K562 (cell line): ENCODE results near the gene NTM. TPM values are rescaled to one million over a fixed set of nuclear protein-coding genes. Genes with fewer than 3 reads are reported as not detected.

Experiments
- ATAC-seq: fragments of 200-7000 bp; cut with Tn5 transposase; 3 replicates; pipeline ENCODE4 v1.9.1; 2020; ENCODE audit warnings: moderate library complexity
- BruUV-seq: library from RNA; stranded (reverse); fragments of 400-500 nt; replicated peaks from 2 replicates; lab custom pipeline; 2021; lab: Mats Ljungman, UMichigan
- CTCF ChIA-PET: fragments of 300-600 bp; formaldehyde crosslinking; extraction: SDS; loops from one replicate; lab custom pipeline; 2021; ENCODE audit warnings: low intra/inter-chr PET ratio; lab: Yijun Ruan, JAX
- POLR2A ChIA-PET: fragments of 300-600, 350-650 bp; sonication (Branson Sonifier 250); formaldehyde crosslinking; extraction: SDS; loops from one replicate; lab custom pipeline; 2021; ENCODE audit warnings: antibody characterized with exemption, inconsistent platforms; lab: Yijun Ruan, JAX
- DNase-seq, 4 experiments: peaks; one replicate each; pipeline versions ENCODE4 v3.0.0 to v3.0.0-alpha.2; 2011 to 2018; ENCODE audit warnings: low spot score in 3 of 4, mixed read lengths in 3 of 4; ENCODE audit errors: extremely low read depth in 1 of 4
- FAIRE-seq: peaks from 2 replicates; lab custom pipeline; 2011; peaks lifted over from hg19 to GRCh38; lab: Jason Lieb, UNC
- H2AFZ ChIP-seq: 2 replicates; pipeline ENCODE4 v1.6.0; 2011; ENCODE audit warnings: low read depth, low read length, control low read depth, inconsistent platforms
- H3K27ac ChIP-seq: fragments of 200-600 bp; 3 replicates; pipeline ENCODE4 v1.8.0; 2011; ENCODE audit warnings: low read depth, mild to moderate bottlenecking, control low read depth, inconsistent platforms, low read length, moderate library complexity, mixed read lengths; ENCODE audit errors: extremely low read depth
- H3K27me3 ChIP-seq, 2 experiments: fragments of 300-600 bp in 1 of 2; 2 replicates in 1 of 2; 3 replicates in 1 of 2; pipeline versions ENCODE4 v1.6.0 to v1.8.0; 2011; ENCODE audit warnings: inconsistent platforms in 2 of 2, low read length in 2 of 2, mild to moderate bottlenecking in 1 of 2, mixed read lengths in 1 of 2, moderate library complexity in 1 of 2; ENCODE audit not compliant: control insufficient read depth in 2 of 2, insufficient read depth in 2 of 2
- H3K36me3 ChIP-seq: fragments of 300-600 bp; 3 replicates; pipeline ENCODE4 v1.8.0; 2011; ENCODE audit warnings: mild to moderate bottlenecking, low read length, inconsistent platforms; ENCODE audit not compliant: control insufficient read depth, insufficient read depth
- H3K4me1 ChIP-seq, 2 experiments: fragments of 200-600 bp in 1 of 2; replicated peaks in 1 of 2; 2 replicates in 1 of 2; 3 replicates in 1 of 2; pipeline versions ENCODE4 v1.5.1 to v1.8.0; 2011; ENCODE audit warnings: inconsistent platforms in 2 of 2, low read length in 2 of 2, mild to moderate bottlenecking in 1 of 2, mixed read lengths in 1 of 2, moderate library complexity in 1 of 2; ENCODE audit not compliant: control insufficient read depth in 2 of 2, insufficient read depth in 2 of 2
- H3K4me2 ChIP-seq: 2 replicates; pipeline ENCODE4 v1.6.1; 2011; ENCODE audit warnings: low read length, control low read depth, inconsistent platforms, mixed read lengths; ENCODE audit not compliant: insufficient read depth
- H3K4me3 ChIP-seq: fragments of 200-600 bp; sonication (generic), shearing (Covaris generic); 2 replicates; pipeline ENCODE4 v1.5.1; 2016; ENCODE audit warnings: control low read depth, inconsistent platforms
- H3K79me2 ChIP-seq: fragments of 200-600 bp; 3 replicates; pipeline ENCODE4 v1.8.0; 2011; ENCODE audit warnings: low read length, inconsistent platforms; ENCODE audit not compliant: control insufficient read depth, insufficient read depth
- H3K9ac ChIP-seq, 2 experiments: 2 replicates each; pipeline versions ENCODE4 v1.6.0 to v1.6.1; 2011; ENCODE audit warnings: low read depth in 2 of 2, low read length in 2 of 2, control low read depth in 1 of 2, inconsistent platforms in 1 of 2, mild to moderate bottlenecking in 1 of 2, mixed read lengths in 1 of 2; ENCODE audit not compliant: insufficient read depth in 1 of 2
- H3K9me1 ChIP-seq: one replicate; pipeline ENCODE4 v1.6.0; 2011; ENCODE audit warnings: inconsistent platforms, mild to moderate bottlenecking, low read length, moderate library complexity; ENCODE audit not compliant: control insufficient read depth, insufficient read depth
- H3K9me3 ChIP-seq: replicated peaks from 2 replicates; pipeline ENCODE4 v1.5.1; 2011; ENCODE audit warnings: low read depth, low read length, inconsistent platforms; ENCODE audit not compliant: control insufficient read depth, insufficient read depth
- H4K20me1 ChIP-seq: replicated peaks from 2 replicates; pipeline ENCODE4 v1.6.1; 2011; ENCODE audit warnings: low read length, inconsistent platforms, mixed read lengths; ENCODE audit not compliant: control insufficient read depth, insufficient read depth
- RFX1 ChIP-seq: fragments of 450-650 bp; IDR thresholded peaks from 2 replicates; pipeline ENCODE4 v1.6.1; 2016; ENCODE audit warnings: mild to moderate bottlenecking, moderate library complexity
- RHOXF2B ChIP-seq: fragments of 250-450 bp; sonication (Bioruptor Pico); conservative IDR thresholded peaks from 2 replicates; pipeline ENCODE4 v1.5.1; 2021
- TEAD1 ChIP-seq, 2 experiments: fragments of 450-650 bp in 1 of 2; sonication (generic) in 1 of 2; formaldehyde crosslinking; IDR thresholded peaks; 2 replicates each; pipeline versions ENCODE4 v1.4.0 to v1.8.0; 2020 to 2022; ENCODE audit warnings: mild to moderate bottlenecking in 2 of 2, missing genetic modification reagents in 1 of 2
- ZBTB26 ChIP-seq: fragments of 450-650 bp; formaldehyde crosslinking; IDR thresholded peaks from 2 replicates; pipeline ENCODE4 v1.4.0; 2022; ENCODE audit warnings: missing genetic modification characterization
- ZNF212 ChIP-seq: fragments of 450-650 bp; formaldehyde crosslinking; IDR thresholded peaks from 2 replicates; pipeline ENCODE4 v1.4.0; 2020; ENCODE audit warnings: mild to moderate bottlenecking
- in situ Hi-C: fragments of 300-500 bp; cut with MboI; formaldehyde crosslinking; loops from 4 replicates; pipeline ENCODE4 v1.15.0; 2018; ENCODE audit warnings: inconsistent platforms, mixed read lengths
- intact Hi-C: fragments of 100-400 bp; cut with micrococcal nuclease; formaldehyde crosslinking; loops from 2 replicates; pipeline ENCODE4 v1.14.2; 2022
- polyA plus RNA-seq, 8 experiments: library from polyadenylated mRNA; depleted of rRNA in 4 of 8; stranded (reverse) in 5 of 8; unstranded in 3 of 8; fragments of >200 nt; fragmentation: Nextera tagmentation in 2 of 8; fragmentation: Illumina TruSeq in 1 of 8; extraction: Ambion mirVana in 2 of 8; extraction: Trizol in 1 of 8; gene quantifications; 2 replicates each; pipeline versions ENCODE4 v1.2.1 to v1.2.3, GENCODE V29; 2011 to 2014; ENCODE audit warnings: inconsistent platforms in 1 of 8, missing spikeins in 1 of 8
- total RNA-seq, 7 experiments: library from RNA; depleted of rRNA in 6 of 7; stranded (reverse); fragments of >200 nt in 6 of 7; fragmentation: Illumina TruSeq in 2 of 7; extraction: Trizol in 2 of 7; gene quantifications; 2 replicates each; pipeline versions ENCODE4 v1.2.1 to v1.2.3, GENCODE V29; 2011 to 2021; ENCODE audit warnings: low replicate concordance in 1 of 7
- TF ChIP-seq, protein P1 (sequence below): sonication (generic); formaldehyde crosslinking; IDR thresholded peaks from 2 replicates; pipeline ENCODE4 v1.8.0; 2022; ENCODE audit warnings: missing genetic modification reagents, mild to moderate bottlenecking, borderline replicate concordance
- TF ChIP-seq, protein P2 (sequence below), 3 experiments: fragments of 200-800 bp in 1 of 3; sonication (Bioruptor generic) in 1 of 3; sonication (generic) in 1 of 3; formaldehyde crosslinking in 1 of 3; IDR thresholded peaks; 2 replicates each; pipeline versions ENCODE4 v1.6.1 to v1.8.0; 2016 to 2022; ENCODE audit warnings: mild to moderate bottlenecking in 2 of 3, missing compliant biosample characterization in 2 of 3, missing genetic modification characterization in 2 of 3, missing genetic modification reagents in 1 of 3

NTM gene
- total and polyA plus RNA-seq, 9 of the 15 experiments (the other 6 are each of a cell fraction or from before 2014, with no cell fraction given): not detected

DNA sequence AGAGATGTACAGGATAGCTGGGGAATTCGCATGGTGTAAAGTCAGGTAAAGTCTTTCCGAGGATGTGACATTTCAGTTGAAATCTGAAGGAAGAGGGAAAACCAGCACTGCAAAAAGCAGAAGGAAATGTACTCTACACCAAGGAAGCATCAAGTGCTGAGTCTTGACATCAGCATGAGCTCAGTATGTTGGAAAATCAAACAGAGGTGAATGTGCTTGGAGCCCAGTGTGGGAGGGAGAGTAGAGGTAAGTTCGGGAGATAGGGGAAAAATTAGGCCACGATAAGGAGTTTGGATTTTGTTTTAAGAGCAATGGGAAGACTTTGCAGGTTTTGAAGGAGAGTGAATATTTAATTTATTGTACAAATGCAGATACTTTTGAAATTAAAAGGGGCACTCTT lies 484.0 kb downstream of the NTM start (continued):
- TF ChIP-seq, protein P1, sequence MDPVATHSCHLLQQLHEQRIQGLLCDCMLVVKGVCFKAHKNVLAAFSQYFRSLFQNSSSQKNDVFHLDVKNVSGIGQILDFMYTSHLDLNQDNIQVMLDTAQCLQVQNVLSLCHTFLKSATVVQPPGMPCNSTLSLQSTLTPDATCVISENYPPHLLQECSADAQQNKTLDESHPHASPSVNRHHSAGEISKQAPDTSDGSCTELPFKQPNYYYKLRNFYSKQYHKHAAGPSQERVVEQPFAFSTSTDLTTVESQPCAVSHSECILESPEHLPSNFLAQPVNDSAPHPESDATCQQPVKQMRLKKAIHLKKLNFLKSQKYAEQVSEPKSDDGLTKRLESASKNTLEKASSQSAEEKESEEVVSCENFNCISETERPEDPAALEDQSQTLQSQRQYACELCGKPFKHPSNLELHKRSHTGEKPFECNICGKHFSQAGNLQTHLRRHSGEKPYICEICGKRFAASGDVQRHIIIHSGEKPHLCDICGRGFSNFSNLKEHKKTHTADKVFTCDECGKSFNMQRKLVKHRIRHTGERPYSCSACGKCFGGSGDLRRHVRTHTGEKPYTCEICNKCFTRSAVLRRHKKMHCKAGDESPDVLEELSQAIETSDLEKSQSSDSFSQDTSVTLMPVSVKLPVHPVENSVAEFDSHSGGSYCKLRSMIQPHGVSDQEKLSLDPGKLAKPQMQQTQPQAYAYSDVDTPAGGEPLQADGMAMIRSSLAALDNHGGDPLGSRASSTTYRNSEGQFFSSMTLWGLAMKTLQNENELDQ (CRISPR knock-in tag): no peak
- no peak for TF ChIP-seq ZNF212 (CRISPR knock-in tag)
- no peak for TF ChIP-seq TEAD1 (CRISPR knock-in tag; IDR thresholded peaks at IDR 0.05)
- TF ChIP-seq, protein P2, sequence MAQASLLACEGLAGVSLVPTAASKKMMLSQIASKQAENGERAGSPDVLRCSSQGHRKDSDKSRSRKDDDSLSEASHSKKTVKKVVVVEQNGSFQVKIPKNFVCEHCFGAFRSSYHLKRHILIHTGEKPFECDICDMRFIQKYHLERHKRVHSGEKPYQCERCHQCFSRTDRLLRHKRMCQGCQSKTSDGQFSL (CRISPR knock-in tag; IDR thresholded peaks at IDR 0.05): no peak
- TF ChIP-seq, protein P2 (tag; IDR thresholded peaks at IDR 0.05): no peak

GRCh38 chr11:131855320-131855719 lies 484.9 kb downstream of the NTM start:
- no TSS peak for BruUV-seq
- Histone ChIP-seq H3K27ac (no peak overlapping the region), H3K79me2 (no peaks in the 10 kb centered on the region), H4K20me1 (no peaks in the 10 kb centered on the region), H3K4me1 (no peaks in the 10 kb centered on the region), H3K27me3 (no peaks in the 10 kb centered on the region), H3K9ac (no peak overlapping the region), H3K4me3 (no peak overlapping the region), H3K36me3 (no peaks in the 10 kb centered on the region), H3K4me2 (no peak overlapping the region), H3K9me3 (no peaks in the 10 kb centered on the region), H3K9me1 (no peaks in the 10 kb centered on the region), H2AFZ (no peak overlapping the region)
- ChIA-PET POLR2A (no interaction called here), CTCF (no interaction called here)
- intact Hi-C loops (no loop called here), in situ Hi-C loops (no loop called here)
- FAIRE-seq (no peak), DNase-seq (no peak), ATAC-seq (no peak)
- TF ChIP-seq RHOXF2B (CRISPR knock-in tag) (no peak), RFX1 (no peak), ZBTB26 (CRISPR knock-in tag) (no peak)
